HepG2 (cell line): ENCODE data around the gene BMERB1.

ENCODE experiments used
- HCFC1 ChIP-seq: fragments of 150-350 bp; IDR thresholded peaks from 2 replicates; pipeline ENCODE4 v1.6.1; 2014; ENCODE audit warnings: low read depth, low read length
- TAF1 ChIP-seq: sonication (generic); formaldehyde crosslinking; IDR thresholded peaks from 2 replicates; pipeline ENCODE4 v1.4.0; 2020; ENCODE audit warnings: missing genetic modification reagents

- TF ChIP-seq HCFC1 (no peak), TAF1 (CRISPR knock-in tag) (no peak)
Observed at GRCh38 chr16:15571557-15571956, 137.2 kb downstream of the BMERB1 start.
